Gastrocnemius medialis (tissue), 4 donors: ENCODE measurements around the gene JAM3.

ENCODE experiments used
- CTCF ChIP-seq, 5 experiments: fragments of 450-650 bp in 3 of 5; fragments of 200-600 bp in 2 of 5; sonication (generic) in 2 of 5; IDR thresholded peaks in 4 of 5; conservative IDR thresholded peaks in 1 of 5; 1 replicate in 4 of 5; 2 replicates in 1 of 5; pipeline ENCODE4 v1.5.1; 2016 to 2019; ENCODE audit warnings: antibody characterized with exemption in 5 of 5, mild to moderate bottlenecking in 3 of 5, moderate library complexity in 3 of 5
- POLR2A ChIP-seq, 2 donors: fragments of 450-650 bp; IDR thresholded peaks; one replicate each; pipeline ENCODE4 v1.6.1; 2017; ENCODE audit warnings: antibody characterized with exemption in 2 of 2, mild to moderate bottlenecking in 2 of 2, moderate library complexity in 2 of 2

DNA sequence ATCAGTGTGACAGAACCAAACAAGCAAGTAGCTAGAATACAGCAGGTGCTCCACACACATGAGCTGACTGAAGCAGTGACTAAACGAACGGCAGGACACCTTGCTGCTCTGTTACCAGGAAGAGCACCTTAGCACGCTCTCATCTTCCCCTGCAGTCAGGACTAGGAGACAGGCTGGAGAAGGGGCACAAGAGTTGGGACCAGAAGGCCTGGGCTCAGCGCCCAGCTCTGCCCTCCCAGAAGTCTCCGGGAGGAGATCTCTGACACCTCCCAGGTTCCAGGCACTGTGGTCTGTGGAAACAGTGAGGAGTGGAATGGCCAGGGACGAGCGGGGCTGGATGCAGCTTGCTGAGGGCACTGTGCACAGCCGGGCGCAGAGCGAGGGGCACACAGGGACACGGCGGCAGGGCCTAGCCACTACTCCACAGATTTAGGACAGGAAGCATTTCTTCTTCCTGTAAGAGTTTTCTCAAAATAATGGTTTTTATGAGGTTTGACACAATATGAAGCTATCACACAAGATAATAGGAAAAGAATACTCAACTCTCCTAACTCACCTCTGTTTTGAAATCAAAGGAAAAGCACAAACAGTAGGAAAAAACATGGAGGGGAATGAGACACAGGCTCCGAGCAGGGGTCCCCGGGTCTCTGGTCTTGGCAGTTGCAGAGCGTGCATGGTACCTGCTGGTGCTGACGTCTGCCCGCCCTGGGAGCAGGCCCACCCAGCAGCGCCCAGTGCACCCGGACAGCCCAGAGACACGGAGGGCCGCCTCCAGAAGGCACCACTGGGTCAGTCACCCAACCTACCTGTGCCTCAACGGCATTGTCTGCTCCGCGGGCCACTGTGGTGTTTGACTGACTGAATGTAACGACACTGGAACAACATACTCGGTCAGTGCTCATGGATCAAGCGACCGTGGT is 87.3 kb downstream of the JAM3 start:
- TF ChIP-seq CTCF (IDR thresholded peaks at IDR 0.05 in 4 of 5, conservative IDR thresholded peaks at IDR 0.05 in 1 of 5) (no peak), POLR2A (IDR thresholded peaks at IDR 0.05) (no peak)
